Stimulated activated naive CD8-positive, alpha-beta T cell treated with anti-CD3 and anti-CD28 coated beads, Interleukin-15, Interleukin-2, amounts not matched to agents 100 U/mL and 50 U/mL, for 24 hours (primary cell): Measurements from ENCODE around the gene ECEL1.
A peak's percentile ranks its signal among the peaks of the same experiment; 100 is the strongest.
"Not testable (repeated sequence)": the region's sequence is repeated elsewhere in the genome, so short reads cannot be mapped to it uniquely, and the experiment has no call there.

Experiments used
- ATAC-seq: fragments of 150-1000 bp; cut with Tn5 transposase; one replicate; pipeline ENCODE4 v1.10.0; 2021
- DNase-seq: peaks from one replicate; pipeline ENCODE4 v3.0.0; 2021

ECEL1 gene

GRCh38 chr2:232487385-232488096, at the start of gene ECEL1:
Gene ECEL1, minus strand, starts transcription at chr2:232487834. Its CDS starts 1,181 bp downstream, at chr2:232486653.
- DNase-seq: no peak

GRCh38 chr2:232537079-232537478, 49.4 kb upstream of the ECEL1 start:
- no peak for ATAC-seq
- no peak for DNase-seq

More at GRCh38 chr2:232487385-232488096, at the start of gene ECEL1:
- no peak for ATAC-seq

GRCh38 chr2:232535761-232536530, 48.3 kb upstream of the ECEL1 start:
- ATAC-seq (no peak), DNase-seq (no peak)

GRCh38 chr2:232534940-232535651, 47.5 kb upstream of the ECEL1 start:
- no peak for ATAC-seq
- DNase-seq: no peak

- no peak for DNase-seq
- no peak for ATAC-seq
Measured at GRCh38 chr2:232533944-232534710, 46.5 kb upstream of the ECEL1 start.

- DNase-seq: not testable (repeated sequence)
Measured at GRCh38 chr2:232532821-232533220, 45.2 kb upstream of the ECEL1 start.

GRCh38 chr2:232532419-232532818, 44.8 kb upstream of the ECEL1 start:
- ATAC-seq (no peak), DNase-seq (no peak)

More at GRCh38 chr2:232532821-232533220, 45.2 kb upstream of the ECEL1 start:
- not testable (repeated sequence) for ATAC-seq

- no peak for DNase-seq
- no peak for ATAC-seq
Measured at GRCh38 chr2:232530626-232531260, 43.1 kb upstream of the ECEL1 start.

GRCh38 chr2:232529806-232530547, 42.3 kb upstream of the ECEL1 start:
- no peak for DNase-seq
- no peak for ATAC-seq

- no peak for ATAC-seq
- DNase-seq: no peak
Measured at GRCh38 chr2:232528746-232529460, 41.3 kb upstream of the ECEL1 start.

GRCh38 chr2:232527905-232528470, 40.4 kb upstream of the ECEL1 start:
- DNase-seq (no peak), ATAC-seq (no peak)

GRCh38 chr2:232526372-232526941, 38.8 kb upstream of the ECEL1 start:
- ATAC-seq (no peak), DNase-seq (no peak)

- no peak for ATAC-seq
- no peak for DNase-seq
Measured at GRCh38 chr2:232525791-232526371, 38.2 kb upstream of the ECEL1 start, which contains the start of gene CHRND. Gene CHRND, plus strand, starts transcription at chr2:232526160. Its CDS starts 56 bp downstream, at chr2:232526216.

- ATAC-seq (no peak), DNase-seq (no peak)
Measured at GRCh38 chr2:232525199-232525598, 37.6 kb upstream of the ECEL1 start.

GRCh38 chr2:232524771-232525170, 37.1 kb upstream of the ECEL1 start:
- no peak for ATAC-seq
- DNase-seq: no peak

GRCh38 chr2:232523682-232524597, 36.3 kb upstream of the ECEL1 start:
- ATAC-seq: peak; percentile 58

GRCh38 chr2:232523402-232523681, 35.7 kb upstream of the ECEL1 start:
- DNase-seq (no peak), ATAC-seq (no peak)

More at GRCh38 chr2:232523682-232524597, 36.3 kb upstream of the ECEL1 start:
- DNase-seq: peak; percentile 60
